ENCODE data around the gene PLOD1. TPM values are rescaled to one million over a fixed set of nuclear protein-coding genes. Genes with fewer than 3 reads are reported as not detected.

The PLOD1 gene
- total RNA-seq, 1 experiment from 2014 or later, result 80.2 TPM

DNA sequence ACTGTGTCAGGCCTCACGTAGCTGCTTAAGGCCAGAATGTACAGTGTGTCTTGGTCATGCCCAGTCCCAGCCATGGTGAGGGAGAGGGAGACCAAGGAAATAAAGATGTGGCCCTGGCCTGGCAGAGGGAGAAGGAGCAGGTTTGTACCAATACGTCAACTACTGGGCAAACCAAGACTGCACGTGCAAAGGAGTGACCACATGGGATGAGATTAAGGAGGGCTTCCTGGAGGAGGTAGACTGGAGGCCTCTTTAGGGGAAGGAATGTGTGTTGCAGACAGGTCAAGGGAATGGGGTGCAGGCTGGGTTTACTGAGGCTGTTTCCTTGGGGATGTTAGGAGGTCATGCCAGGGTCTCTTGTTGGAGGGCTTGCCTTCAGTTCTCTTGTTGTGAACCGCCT, 7.8 kb downstream of the PLOD1 start:
- TF ChIP-seq, protein P1, sequence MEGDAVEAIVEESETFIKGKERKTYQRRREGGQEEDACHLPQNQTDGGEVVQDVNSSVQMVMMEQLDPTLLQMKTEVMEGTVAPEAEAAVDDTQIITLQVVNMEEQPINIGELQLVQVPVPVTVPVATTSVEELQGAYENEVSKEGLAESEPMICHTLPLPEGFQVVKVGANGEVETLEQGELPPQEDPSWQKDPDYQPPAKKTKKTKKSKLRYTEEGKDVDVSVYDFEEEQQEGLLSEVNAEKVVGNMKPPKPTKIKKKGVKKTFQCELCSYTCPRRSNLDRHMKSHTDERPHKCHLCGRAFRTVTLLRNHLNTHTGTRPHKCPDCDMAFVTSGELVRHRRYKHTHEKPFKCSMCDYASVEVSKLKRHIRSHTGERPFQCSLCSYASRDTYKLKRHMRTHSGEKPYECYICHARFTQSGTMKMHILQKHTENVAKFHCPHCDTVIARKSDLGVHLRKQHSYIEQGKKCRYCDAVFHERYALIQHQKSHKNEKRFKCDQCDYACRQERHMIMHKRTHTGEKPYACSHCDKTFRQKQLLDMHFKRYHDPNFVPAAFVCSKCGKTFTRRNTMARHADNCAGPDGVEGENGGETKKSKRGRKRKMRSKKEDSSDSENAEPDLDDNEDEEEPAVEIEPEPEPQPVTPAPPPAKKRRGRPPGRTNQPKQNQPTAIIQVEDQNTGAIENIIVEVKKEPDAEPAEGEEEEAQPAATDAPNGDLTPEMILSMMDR (IDR thresholded peaks at IDR 0.05; ENCODE audit: unreplicated experiment), result no peak
- Mint-ChIP-seq H3K4me3 (ENCODE audit: low read depth, unreplicated experiment) (no peak overlapping the region), H3K4me1 (ENCODE audit: low read depth, unreplicated experiment) (no peaks in the 10 kb centered on the region), H3K27me3 (ENCODE audit: unreplicated experiment) (no peaks in the 10 kb centered on the region), H3K9me3 (ENCODE audit: low read depth, unreplicated experiment) (no peaks in the 10 kb centered on the region), H3K36me3 (ENCODE audit: insufficient read depth, unreplicated experiment) (peaks cover 21% of the 10 kb centered on the region), H3K27ac (ENCODE audit: unreplicated experiment) (no peak overlapping the region)
- intact Hi-C loops (cut with micrococcal nuclease; ENCODE audit: unreplicated experiment), result no loop called here
- DNase-seq, result no peak
- BruUV-seq (replicated peaks), result no TSS peak
- CTCF ChIA-PET, result no interaction called here

DNA sequence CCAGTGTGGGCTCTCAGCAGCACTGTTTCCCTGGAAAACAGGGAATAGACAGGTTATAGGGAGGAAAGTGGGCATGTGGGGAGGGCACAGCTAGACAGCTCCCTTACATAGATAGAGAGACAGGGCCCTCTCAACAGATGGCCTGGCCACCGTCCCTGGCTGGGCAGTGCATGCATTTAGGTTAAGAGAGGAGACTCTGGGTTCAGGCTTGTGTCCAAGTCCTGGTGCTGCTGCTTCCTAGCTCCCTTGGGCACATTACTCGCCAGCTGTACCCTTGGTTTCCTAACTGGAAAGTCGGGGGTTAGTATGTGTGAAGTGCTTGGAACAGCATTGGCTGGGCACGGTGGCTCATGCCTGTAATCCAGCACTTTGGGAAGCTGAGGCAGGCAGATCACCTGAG, 9.1 kb downstream of the PLOD1 start:
- TF ChIP-seq, protein P1 (IDR thresholded peaks at IDR 0.05; ENCODE audit: unreplicated experiment), result no peak
- intact Hi-C loops (cut with micrococcal nuclease; ENCODE audit: unreplicated experiment), result no loop called here
- Mint-ChIP-seq H3K27ac (ENCODE audit: unreplicated experiment) (no peak overlapping the region), H3K4me1 (ENCODE audit: low read depth, unreplicated experiment) (no peaks in the 10 kb centered on the region), H3K4me3 (ENCODE audit: low read depth, unreplicated experiment) (no peak overlapping the region), H3K9me3 (ENCODE audit: low read depth, unreplicated experiment) (no peaks in the 10 kb centered on the region), H3K36me3 (ENCODE audit: insufficient read depth, unreplicated experiment) (peaks cover 23% of the 10 kb centered on the region), H3K27me3 (ENCODE audit: unreplicated experiment) (no peaks in the 10 kb centered on the region)
- no TSS peak for BruUV-seq (replicated peaks)
- no peak for DNase-seq
- CTCF ChIA-PET, result no interaction called here

DNA sequence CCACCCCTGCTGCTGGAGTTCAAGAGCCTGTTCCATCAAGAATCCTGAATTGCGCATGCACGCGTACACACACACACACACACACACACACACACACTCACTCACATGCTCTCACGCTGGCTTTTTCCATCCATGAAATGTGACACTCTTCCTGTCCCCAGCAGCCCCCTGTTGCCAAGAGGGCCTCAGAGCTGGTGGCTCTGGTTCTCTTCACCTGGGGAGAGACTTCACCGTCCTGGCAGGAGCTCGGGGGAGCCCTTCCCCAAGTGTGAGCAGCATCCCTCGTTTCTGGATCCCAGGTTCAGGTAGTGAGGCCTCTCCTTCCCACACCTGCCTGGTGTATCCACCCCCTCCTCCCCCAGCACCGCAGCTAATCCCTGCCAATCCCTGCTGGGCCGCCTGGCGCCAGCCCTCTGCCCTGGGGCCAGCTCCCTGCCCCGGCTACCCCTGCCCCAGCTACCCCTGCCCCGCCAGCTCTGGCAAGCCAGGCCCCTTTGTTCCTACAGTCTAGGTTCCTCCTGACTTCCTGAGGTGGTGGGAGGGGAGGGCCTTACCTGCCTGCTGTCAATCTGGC, 9.9 kb downstream of the PLOD1 start:
- Mint-ChIP-seq H3K36me3 (ENCODE audit: insufficient read depth, unreplicated experiment) (peaks cover 27% of the 10 kb centered on the region), H3K27me3 (ENCODE audit: unreplicated experiment) (no peaks in the 10 kb centered on the region), H3K9me3 (ENCODE audit: low read depth, unreplicated experiment) (no peaks in the 10 kb centered on the region), H3K4me1 (ENCODE audit: low read depth, unreplicated experiment) (no peaks in the 10 kb centered on the region), H3K27ac (ENCODE audit: unreplicated experiment) (no peak overlapping the region), H3K4me3 (ENCODE audit: low read depth, unreplicated experiment) (no peak overlapping the region)
- no peak for DNase-seq
- intact Hi-C loops (cut with micrococcal nuclease; ENCODE audit: unreplicated experiment), result no loop called here
- CTCF ChIA-PET, result no interaction called here
- BruUV-seq (replicated peaks), result no TSS peak
- TF ChIP-seq, protein P1 (IDR thresholded peaks at IDR 0.05; ENCODE audit: unreplicated experiment), result no peak

DNA sequence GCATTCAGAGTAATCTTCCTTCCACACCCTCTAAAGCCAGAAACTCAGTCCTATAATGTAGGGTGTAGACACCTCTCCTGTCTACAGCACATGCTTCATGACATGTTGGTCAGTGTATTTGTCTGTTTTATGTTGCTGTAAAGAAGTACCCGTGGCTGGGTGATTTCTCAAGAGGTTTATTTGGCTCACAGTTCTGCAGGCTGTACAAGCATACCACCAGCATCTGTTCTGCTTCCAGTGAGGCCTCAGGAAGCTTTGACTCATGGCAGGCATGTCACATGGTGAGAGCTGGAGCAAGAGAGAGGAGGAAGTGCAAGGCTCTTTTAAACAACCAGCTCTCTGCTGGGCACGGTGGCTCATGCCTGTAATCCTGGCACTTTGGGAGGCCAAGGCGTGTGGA, 12.1 kb downstream of the PLOD1 start:
- H3K27ac Mint-ChIP-seq (ENCODE audit: unreplicated experiment), result no peak overlapping the region
- DNase-seq, result no peak
- no peaks in the 10 kb centered on the region for H3K4me1 Mint-ChIP-seq (ENCODE audit: low read depth, unreplicated experiment)
- intact Hi-C loops (cut with micrococcal nuclease; ENCODE audit: unreplicated experiment), result no loop called here
- H3K36me3 Mint-ChIP-seq (ENCODE audit: insufficient read depth, unreplicated experiment), result peaks cover 28% of the 10 kb centered on the region
- no peaks in the 10 kb centered on the region for H3K27me3 Mint-ChIP-seq (ENCODE audit: unreplicated experiment)
- H3K9me3 Mint-ChIP-seq (ENCODE audit: low read depth, unreplicated experiment), result no peaks in the 10 kb centered on the region
- no peak overlapping the region for H3K4me3 Mint-ChIP-seq (ENCODE audit: low read depth, unreplicated experiment)
- BruUV-seq (replicated peaks), result no TSS peak
- TF ChIP-seq, protein P1 (IDR thresholded peaks at IDR 0.05; ENCODE audit: unreplicated experiment), result no peak
- CTCF ChIA-PET, result no interaction called here
